Lower lobe of right lung (tissue), 2 donors: Measurements from ENCODE around the gene SNRPA1. TPM values are rescaled to one million over a fixed set of nuclear protein-coding genes. Genes with fewer than 3 reads are reported as not detected.

Source experiments
- ATAC-seq, 2 donors: fragments of 200-7000 bp; cut with Tn5 transposase; one replicate each; pipeline ENCODE4 v1.9.1; 2020 to 2022; ENCODE audit warnings: mild to moderate bottlenecking in 2 of 2, moderate library complexity in 2 of 2
- DNase-seq: peaks from one replicate; pipeline ENCODE4 v3.0.0-alpha.2; 2020
- H3K27ac ChIP-seq: fragments of 200-600 bp; one replicate; pipeline ENCODE4 v1.8.0; 2022
- H3K27me3 ChIP-seq: fragments of 200-600 bp; one replicate; pipeline ENCODE4 v1.8.0; 2022; ENCODE audit warnings: low read depth
- H3K36me3 ChIP-seq: fragments of 200-600 bp; one replicate; pipeline ENCODE4 v1.8.0; 2022; ENCODE audit warnings: mild to moderate bottlenecking
- H3K4me1 ChIP-seq: fragments of 200-600 bp; one replicate; pipeline ENCODE4 v1.8.0; 2022
- H3K4me3 ChIP-seq: fragments of 200-600 bp; one replicate; pipeline ENCODE4 v1.8.0; 2022; ENCODE audit warnings: mild to moderate bottlenecking
- H3K9me3 ChIP-seq: fragments of 200-600 bp; one replicate; pipeline ENCODE4 v1.8.0; 2022
- intact Hi-C: fragments of 100-400 bp; cut with DNase I; formaldehyde crosslinking; loops from one replicate; pipeline ENCODE4 v1.11.0; 2022
- total RNA-seq: library from RNA; stranded (reverse); fragmentation: NEBNext Ultra II Directional; extraction: Animal tissue kit (Norgen Biotek cat#: 25700); gene quantifications from one replicate; pipeline ENCODE4 v1.2.1, GENCODE V29; 2021
- TF ChIP-seq, protein P1 (sequence below): fragments of 200-600 bp; IDR thresholded peaks from one replicate; pipeline ENCODE4 v1.8.0; 2022; ENCODE audit warnings: antibody characterized with exemption, mild to moderate bottlenecking
- donor health status: DM: no; HTN: yes; CAD: no; lungs with severe emphysema.

The SNRPA1 gene
- total RNA-seq, 1 donor from 2014 or later, result 35.4 TPM

DNA sequence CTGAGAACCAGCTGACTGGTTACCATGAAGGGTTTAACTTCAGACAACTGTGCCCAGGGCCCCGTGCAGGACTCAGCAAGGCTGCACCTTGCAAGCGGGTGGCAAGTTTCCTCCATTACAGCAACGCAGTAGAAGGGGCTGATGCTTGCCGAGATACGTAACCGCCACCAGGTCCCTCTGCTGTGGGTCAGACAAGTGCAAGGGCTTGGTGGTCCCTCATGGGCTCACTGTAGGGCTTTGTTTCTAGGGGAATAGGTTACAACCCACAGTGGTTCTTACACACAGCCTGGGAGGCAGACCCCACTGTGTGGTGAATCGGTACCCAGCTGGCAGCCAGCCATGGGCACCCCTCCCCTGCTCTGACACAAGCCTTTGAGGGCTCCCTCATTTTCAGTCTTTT is 15.5 kb upstream of the SNRPA1 start:
- Histone ChIP-seq H3K9me3 (no peaks in the 10 kb centered on the region), H3K27ac (no peak overlapping the region), H3K4me3 (no peak overlapping the region), H3K36me3 (no peaks in the 10 kb centered on the region), H3K27me3 (no peaks in the 10 kb centered on the region), H3K4me1 (no peaks in the 10 kb centered on the region)
- intact Hi-C loops, result no loop called here
- DNase-seq (no peak), ATAC-seq (no peak)
- TF ChIP-seq, protein P1, sequence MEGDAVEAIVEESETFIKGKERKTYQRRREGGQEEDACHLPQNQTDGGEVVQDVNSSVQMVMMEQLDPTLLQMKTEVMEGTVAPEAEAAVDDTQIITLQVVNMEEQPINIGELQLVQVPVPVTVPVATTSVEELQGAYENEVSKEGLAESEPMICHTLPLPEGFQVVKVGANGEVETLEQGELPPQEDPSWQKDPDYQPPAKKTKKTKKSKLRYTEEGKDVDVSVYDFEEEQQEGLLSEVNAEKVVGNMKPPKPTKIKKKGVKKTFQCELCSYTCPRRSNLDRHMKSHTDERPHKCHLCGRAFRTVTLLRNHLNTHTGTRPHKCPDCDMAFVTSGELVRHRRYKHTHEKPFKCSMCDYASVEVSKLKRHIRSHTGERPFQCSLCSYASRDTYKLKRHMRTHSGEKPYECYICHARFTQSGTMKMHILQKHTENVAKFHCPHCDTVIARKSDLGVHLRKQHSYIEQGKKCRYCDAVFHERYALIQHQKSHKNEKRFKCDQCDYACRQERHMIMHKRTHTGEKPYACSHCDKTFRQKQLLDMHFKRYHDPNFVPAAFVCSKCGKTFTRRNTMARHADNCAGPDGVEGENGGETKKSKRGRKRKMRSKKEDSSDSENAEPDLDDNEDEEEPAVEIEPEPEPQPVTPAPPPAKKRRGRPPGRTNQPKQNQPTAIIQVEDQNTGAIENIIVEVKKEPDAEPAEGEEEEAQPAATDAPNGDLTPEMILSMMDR, result no peak

DNA sequence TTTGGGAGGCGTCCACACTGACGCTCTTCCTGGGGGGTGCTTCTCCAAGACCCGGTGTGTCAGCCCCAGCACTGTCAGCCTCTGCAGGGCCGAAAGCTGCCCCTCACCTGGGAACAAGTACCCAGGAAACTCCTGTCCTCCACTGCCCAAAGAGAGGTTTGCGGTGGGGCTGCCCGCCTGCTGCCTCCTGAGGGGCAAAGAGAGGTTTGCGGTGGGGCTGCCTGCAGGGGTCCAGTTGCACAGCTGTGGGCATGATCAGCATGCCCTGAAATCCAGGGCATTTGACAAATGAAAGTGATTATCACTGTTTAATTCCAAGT is 15.1 kb upstream of the SNRPA1 start:
- intact Hi-C loops, result no loop called here
- Histone ChIP-seq H3K27ac (no peak overlapping the region), H3K36me3 (no peaks in the 10 kb centered on the region), H3K4me3 (no peak overlapping the region), H3K4me1 (no peaks in the 10 kb centered on the region), H3K9me3 (no peaks in the 10 kb centered on the region), H3K27me3 (no peaks in the 10 kb centered on the region)
- TF ChIP-seq, protein P1, result no peak
- ATAC-seq (no peak), DNase-seq (peak; percentile 24)

DNA sequence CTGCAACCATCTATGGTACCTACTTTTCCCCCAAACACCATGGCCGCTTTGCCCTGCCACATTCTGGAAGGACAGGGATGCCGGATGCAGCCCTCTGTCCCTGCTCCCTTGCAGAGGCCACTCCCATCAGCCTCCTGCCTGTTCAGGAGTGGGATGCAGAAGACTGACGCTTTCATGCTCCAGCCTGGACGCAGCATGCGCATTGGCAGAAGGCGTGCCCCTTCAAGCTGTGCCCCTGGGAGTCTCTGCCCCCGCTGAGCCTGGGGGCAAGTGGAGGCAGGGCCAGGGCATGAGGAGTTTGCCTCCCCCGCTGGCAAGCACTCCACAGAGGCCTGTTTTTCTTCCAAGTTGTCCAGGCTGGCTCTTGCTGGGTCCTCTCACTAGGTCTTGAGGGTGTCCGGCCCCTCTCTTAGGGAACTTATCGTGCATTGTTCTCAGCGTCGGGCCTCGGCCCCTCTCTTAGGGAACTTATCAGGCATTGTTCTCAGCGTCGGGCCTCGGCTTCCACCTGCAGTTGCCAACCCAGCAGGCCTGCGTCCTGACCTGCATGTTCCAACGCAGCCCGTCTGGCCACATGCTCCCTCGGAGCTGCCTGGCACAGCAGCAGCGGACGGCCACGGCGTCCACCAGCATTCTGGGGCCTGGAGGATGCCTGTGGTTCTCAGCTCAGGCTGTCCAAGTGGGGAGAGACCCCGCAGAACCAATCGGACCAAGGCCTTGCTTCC is 14.6 kb upstream of the SNRPA1 start:
- intact Hi-C loops, result no loop called here
- no peak for ATAC-seq
- TF ChIP-seq, protein P1, result no peak
- H3K36me3 ChIP-seq, result no peaks in the 10 kb centered on the region
- DNase-seq, result peak; percentile 35
- no peaks in the 10 kb centered on the region for H3K27me3 ChIP-seq
- no peaks in the 10 kb centered on the region for H3K9me3 ChIP-seq
- no peak overlapping the region for H3K27ac ChIP-seq
- no peaks in the 10 kb centered on the region for H3K4me1 ChIP-seq
- no peak overlapping the region for H3K4me3 ChIP-seq

DNA sequence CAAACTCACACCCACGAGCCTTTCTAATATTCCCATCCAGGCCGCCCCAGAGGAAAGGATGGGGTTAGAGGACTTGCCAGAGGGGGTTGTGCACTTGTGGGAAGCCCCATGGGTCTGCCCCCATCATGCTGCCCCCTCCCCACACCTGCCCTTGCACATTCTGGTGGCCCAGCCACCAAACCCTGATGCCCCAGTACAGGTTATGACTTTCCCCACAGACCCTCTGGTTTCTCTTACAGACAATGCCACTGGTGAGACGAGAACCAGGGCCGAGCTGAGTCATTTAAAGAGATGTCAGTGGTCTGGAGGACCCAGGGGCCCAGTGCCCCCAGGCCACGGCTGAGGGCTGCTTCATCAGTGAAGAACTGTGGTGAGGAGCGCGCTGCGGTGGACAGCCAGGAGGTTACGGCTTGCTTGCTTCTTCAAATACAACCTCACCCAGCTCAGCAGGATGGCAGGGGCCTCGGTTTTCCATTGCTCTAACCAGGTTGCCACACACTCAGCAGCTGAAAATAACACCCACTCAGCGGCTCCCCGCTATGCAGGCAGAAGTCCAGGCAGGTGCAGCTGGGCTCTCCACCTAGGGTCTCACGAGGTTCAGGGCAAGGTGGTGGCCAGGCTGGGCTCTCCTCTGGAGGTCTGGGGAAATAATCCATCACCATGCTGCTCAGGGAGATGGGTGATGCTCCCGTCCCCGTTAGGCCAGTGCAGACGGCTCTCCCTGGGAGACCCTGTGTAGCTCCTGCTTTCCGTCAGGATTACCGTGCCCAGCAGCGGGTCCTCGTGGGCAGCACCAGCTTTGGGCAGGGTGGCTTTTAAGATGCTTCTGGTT is 13.8 kb upstream of the SNRPA1 start:
- H3K27me3 ChIP-seq, result no peaks in the 10 kb centered on the region
- no peak overlapping the region for H3K4me3 ChIP-seq
- no peaks in the 10 kb centered on the region for H3K4me1 ChIP-seq
- intact Hi-C loops, result no loop called here
- TF ChIP-seq, protein P1, result no peak
- DNase-seq (peak; percentile 36), ATAC-seq (no peak)
- H3K27ac ChIP-seq, result no peak overlapping the region
- H3K36me3 ChIP-seq, result no peaks in the 10 kb centered on the region
- no peaks in the 10 kb centered on the region for H3K9me3 ChIP-seq

DNA sequence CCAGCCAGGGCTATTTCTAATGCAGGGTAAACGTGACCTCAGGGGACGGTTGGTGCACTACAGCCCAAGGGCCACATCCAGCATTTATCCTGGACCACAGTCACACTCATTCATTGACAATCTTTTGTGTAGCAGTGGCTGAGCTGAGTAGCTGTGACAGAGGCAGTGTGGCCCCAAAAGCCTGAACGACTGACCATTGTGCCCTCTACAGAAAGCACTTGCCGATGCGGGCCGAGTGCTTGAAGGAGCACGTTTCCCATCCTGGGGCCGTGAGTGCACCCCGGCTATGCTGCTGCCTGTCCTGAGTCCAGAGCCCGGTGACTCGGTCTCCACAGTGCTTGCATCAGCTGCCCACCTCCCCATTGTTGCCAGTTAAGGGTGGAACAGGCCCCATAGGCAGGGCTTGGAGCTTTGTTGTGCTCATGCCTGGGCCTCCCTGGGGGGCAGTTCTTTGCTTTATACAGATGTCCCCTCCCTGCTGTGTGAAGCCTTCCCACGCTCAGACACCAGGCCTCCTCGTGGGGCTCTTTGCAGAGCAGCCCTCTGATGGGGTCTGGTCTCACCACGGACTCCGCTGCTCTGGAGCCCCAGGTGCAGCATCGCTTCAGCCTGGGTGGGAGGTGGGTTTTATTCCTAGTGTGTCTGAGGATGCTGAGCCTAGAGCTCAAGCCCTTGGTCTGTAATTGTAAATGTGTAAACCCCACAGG is 13.0 kb upstream of the SNRPA1 start:
- ATAC-seq (no peak), DNase-seq (peak; percentile 32)
- intact Hi-C loops, result no loop called here
- Histone ChIP-seq H3K9me3 (no peaks in the 10 kb centered on the region), H3K27me3 (no peaks in the 10 kb centered on the region), H3K36me3 (no peaks in the 10 kb centered on the region), H3K4me3 (no peak overlapping the region), H3K4me1 (no peaks in the 10 kb centered on the region), H3K27ac (no peak overlapping the region)
- TF ChIP-seq, protein P1, result no peak
